ENCODE results near the gene DACT1.

GRCh38 chr14:58620011-58620410 is 17.8 kb upstream of the DACT1 start:
- TF ChIP-seq CTCF (IDR thresholded peaks at IDR 0.05; ENCODE audit: low read length) (no peak), EZH2 (IDR thresholded peaks at IDR 0.05; ENCODE audit: borderline replicate concordance, low read length) (no peak)
